Left renal cortex interstitium (tissue), 4 donors: ENCODE data around the gene ATP2B3. TPM values are rescaled to one million over a fixed set of nuclear protein-coding genes. Genes with fewer than 3 reads are reported as not detected.

Experiments
- DNase-seq, 4 donors: peaks; one replicate each; pipeline ENCODE4 v3.0.0-alpha.2; 2013; ENCODE audit warnings: low read depth in 4 of 4, low spot score in 2 of 4, missing footprints in 1 of 4
- polyA plus RNA-seq, 4 donors: library from polyadenylated mRNA; unstranded; fragments of 120-200 nt; gene quantifications; one replicate each; pipeline ENCODE4 v1.2.1, GENCODE V29; 2013; ENCODE audit not compliant: insufficient read length in 4 of 4

ATP2B3 gene
- polyA plus RNA-seq, 4 donors, result 0.17 to 0.35 (median 0.33) TPM

DNA sequence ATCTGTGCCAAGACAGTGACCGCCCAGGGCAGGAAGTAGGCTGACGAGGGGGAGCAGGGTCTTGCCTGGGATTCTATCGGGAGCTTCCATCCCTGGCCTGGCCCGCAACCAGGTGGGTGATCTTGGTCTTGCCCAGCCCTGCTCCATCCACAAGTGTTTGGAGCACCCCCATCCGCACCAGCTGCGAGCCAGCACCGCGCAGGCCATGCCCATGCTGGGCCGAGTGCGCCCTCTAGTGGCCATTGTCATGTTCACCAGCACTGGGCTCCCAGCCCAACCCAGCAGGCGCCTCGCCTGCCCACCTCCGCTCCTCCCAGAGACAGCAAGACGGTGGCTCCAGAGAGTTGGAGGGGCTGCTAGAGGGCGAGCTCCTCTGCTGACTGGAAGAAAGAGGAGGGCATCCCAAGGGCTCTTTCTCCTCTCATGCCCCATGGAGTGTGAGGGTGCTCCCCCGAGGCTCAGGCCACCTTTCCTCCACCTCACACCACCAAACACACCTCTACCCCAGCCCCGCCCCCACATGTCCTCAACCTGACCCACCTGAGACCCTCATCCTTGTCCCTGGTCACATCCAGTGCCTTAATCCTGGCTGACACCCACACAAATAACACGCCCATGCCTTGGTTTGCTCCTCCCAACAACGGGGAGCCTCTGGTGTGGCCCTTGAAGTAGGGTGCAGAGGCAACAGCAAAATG lies 9.8 kb upstream of the ATP2B3 start:
- DNase-seq, result no peak

- no peak for DNase-seq
Measured at GRCh38 chrX:153509592-153509991, 7.8 kb upstream of the ATP2B3 start.

- DNase-seq, result no peak
Measured at GRCh38 chrX:153510383-153510782, 7.1 kb upstream of the ATP2B3 start.

- no peak for DNase-seq
Measured at GRCh38 chrX:153511784-153512500, 5.5 kb upstream of the ATP2B3 start.

DNA sequence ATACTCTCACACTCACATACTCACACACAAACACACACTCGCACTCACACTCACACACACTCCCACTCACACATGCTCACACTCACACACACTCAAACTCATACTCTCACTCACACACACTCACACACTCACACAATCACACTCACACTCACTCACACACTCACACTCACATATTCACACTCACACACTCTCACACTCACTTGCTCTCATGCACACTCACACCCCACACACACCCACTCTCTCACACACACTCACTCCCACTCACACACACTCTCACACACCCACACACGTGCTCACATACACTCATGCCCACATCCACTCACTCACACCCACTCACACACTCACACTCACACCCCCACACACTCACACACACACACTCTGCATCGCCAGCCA lies 4.9 kb upstream of the ATP2B3 start:
- DNase-seq, result no peak

DNA sequence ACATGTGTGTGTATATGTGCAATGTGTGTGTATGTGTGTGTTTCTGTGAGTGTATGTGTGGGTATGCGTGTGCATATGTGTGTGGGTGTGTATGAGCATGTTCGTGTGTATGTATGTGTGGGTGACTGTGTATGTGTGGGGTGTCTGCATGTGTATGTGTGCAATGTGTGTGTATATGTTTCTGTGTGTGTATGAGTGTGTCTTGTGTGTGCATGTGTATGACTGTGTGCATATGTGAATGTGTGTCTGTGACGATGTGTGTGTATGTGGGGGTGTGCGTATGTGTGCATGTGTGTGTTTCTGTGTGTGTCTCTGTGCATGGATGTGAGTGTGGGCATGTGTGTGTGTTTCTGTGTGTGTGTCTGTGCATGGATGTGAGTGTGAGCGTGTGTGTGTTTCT lies 4.2 kb upstream of the ATP2B3 start:
- no peak for DNase-seq

DNA sequence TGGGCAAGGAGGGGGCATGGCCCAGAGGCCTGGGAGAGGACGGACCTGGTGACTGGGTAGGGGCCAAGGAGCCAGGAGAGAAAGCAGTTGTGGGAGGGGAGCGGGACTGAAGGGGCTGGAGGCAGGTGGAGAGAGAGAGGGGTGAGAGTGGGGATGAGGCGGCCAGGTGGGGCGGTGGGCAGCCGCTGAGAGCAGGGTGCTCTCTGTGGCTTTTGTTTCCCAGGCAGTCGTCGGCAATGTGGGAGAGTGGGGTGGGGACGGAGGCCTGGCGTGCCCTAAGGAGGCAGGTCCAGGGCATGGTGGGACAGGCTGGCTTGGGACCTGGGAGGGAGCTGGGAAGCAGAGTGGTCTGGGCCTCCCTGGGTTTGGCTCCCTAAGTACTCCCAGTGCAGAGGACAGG lies 3.2 kb upstream of the ATP2B3 start:
- no peak for DNase-seq

DNA sequence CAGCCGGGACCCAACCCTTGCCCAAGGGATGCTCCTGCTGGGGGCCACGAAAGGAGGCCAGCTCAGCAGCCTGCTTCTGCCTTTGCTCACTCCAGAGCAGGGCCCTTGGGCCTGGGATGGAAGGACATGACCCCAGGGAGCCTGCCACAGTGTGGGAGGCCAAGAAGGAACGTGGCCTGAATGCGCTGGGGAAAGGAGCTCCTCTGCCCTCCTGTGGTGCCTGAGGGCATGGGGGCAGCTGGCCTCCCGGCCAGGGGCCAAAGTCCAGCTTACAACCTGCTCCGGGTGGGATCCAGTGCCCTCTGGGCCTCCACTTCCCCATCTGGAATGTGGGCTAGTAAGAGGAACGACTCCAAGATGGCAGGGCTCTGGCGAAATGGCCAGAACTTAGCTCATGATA lies 2.0 kb upstream of the ATP2B3 start:
- DNase-seq, result no peak

DNA sequence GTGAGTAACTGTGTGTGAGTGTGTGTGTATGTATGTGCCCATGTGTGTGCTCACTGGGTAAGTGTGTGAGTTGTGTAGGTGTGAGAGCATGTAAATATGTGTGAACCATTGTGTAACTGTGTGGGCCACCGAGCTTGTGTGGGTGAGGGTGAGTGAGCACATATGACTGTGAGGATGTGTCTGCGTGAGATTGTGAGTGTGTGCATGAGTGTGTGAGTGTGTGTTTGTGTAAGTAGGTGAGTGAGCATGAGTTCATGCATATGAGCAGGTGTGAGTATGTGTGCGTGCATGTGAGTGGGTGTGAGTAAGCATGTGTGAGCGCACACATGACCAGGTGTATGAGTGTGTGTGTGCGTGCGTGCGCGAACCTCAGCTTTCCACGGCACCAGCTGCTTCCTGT lies 1.4 kb upstream of the ATP2B3 start:
- DNase-seq, result no peak

DNA sequence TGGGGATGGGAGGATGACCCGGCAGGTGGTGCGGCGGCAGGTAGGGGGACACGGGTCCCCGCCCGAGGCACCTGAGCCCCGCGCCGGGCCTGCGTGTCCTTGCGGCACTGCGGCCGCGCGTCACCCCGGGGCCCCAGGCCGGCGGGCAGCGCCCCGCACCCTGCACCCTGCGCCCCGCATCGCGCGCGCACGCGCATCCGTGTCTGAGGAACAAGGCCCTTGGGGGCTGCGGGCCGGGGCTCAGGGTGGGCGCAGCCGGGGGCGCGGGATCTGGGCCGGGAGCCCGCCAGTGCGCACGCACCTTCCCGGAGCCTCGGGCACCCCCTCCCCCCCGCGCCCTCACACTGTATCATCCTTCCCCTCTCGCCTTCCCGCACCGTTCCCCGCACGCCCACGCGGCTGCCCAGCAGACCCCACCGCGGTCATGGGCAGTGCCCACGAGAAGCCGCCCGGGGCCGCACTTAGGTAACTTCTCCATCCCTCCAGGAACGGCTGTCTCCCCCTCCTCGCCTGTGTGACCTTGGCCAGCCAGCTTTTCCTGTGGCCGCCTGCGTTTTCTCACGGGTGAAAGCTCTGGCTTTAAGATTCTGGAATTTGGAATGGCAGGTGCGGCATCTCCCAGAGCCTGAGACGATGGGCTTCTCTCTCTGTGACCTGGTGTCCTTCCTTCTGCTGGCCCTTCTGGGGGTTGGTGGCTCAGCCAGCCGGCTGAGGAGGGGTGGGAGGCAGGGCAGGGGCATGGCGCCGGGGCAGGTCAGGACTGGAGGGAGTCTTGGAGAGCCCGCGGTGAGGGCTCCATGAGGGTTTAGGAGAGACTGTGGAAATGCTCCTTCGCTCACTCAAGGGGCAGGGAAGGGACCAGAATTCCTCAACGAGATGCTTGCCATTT lies 748 bp downstream of the ATP2B3 start:
- DNase-seq, result no peak

DNA sequence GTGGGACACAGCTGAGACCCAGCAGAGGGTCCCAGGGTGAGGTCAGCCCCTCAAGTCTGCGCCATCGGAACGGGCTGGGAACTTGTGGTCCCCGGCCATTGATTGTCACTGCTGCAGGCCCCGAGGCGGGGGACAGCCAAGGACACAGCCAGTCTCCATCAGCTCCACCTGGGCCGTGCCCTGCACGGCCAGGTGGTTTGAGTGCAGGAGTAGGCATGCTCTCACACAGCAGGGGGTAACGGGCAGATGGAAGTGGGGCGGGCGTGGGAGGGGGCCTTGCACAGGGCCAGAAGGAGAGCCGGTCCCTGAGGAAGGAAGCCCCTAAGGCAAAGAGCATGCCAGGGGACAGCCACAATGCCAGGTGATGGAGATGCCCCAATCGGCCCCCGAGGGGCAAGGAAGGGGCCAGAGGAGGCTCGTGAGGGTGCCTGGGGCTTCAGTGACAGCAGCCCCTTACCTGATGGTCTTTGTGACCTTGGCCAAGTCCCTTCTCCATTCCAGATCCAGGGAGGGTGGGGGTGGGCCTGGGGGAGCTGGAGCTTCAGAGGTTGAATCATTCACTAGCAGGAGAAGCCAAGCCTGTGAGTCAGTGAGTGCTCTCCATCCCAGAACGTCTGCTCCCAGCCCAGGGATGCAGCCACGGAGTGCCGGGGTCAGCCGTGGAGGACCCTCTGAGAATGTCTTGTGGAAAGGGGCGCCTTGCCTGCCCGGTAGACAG lies 2.3 kb downstream of the ATP2B3 start:
- DNase-seq, result no peak

- DNase-seq, result no peak
Measured at GRCh38 chrX:153520287-153520917, 3.0 kb downstream of the ATP2B3 start.

DNA sequence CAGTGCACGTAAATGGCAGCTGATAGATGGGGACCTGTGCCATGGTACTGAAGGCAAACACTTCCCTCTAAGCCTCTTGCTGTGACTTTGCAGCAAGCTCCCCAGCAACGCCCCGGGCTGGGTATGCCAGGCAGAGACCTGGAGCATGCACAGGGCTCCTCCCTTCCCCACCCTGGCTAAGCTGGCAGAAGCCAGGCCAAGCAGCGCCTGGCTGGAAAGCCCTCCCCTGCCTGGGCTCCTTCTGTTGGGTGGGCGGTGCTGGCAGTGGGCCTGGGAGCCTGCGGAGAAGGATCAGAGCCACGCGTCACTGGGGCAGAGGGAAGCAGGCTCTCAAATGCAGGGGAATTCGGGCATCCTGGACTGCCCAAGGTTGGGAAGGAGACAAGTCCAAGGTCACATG lies 3.6 kb downstream of the ATP2B3 start:
- no peak for DNase-seq

- DNase-seq, result no peak
Measured at GRCh38 chrX:153522259-153522658, 4.8 kb downstream of the ATP2B3 start.

DNA sequence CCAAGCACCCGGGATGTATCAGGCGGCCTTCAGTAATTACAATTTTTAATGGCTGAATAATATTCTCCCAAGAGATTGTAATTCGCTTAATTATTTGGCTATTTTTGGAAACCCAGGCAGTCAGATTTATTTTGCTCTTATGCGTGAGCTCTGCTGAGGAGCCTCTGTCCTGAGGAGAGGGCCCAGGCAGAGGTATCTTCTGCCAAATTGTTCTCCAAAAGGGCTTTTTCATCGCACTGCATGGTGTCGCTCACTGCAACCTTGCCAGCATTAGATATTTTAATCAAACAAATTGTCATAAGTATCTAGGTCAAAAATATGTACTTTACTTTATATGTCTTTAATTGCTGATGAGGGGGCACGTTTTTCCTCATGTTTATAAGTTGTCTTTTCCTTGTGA lies 5.8 kb downstream of the ATP2B3 start:
- DNase-seq, result no peak

GRCh38 chrX:153524234-153524633 lies 6.8 kb downstream of the ATP2B3 start:
- no peak for DNase-seq

DNA sequence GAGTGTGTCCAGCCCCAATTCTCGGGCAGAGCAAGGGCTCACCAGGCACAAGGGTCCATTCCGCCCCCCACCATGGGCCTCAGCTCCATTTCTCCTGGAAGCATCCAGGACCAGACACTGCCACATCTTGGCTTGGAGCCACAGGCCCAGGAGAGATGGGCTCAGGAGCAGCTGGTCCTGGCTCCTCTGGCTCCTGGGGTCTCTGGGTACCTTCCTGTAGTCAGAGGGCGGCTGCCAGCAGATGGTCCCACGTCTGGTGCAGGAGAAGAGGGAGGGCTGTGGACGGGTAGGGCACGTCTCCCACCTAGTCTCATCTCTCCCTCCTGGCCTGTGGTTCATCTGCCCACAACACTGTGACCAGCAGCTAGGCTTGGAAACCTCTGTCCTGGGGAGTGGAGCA lies 8.0 kb downstream of the ATP2B3 start:
- DNase-seq, result no peak

- no peak for DNase-seq
Measured at GRCh38 chrX:153526042-153526441, 8.6 kb downstream of the ATP2B3 start.

DNA sequence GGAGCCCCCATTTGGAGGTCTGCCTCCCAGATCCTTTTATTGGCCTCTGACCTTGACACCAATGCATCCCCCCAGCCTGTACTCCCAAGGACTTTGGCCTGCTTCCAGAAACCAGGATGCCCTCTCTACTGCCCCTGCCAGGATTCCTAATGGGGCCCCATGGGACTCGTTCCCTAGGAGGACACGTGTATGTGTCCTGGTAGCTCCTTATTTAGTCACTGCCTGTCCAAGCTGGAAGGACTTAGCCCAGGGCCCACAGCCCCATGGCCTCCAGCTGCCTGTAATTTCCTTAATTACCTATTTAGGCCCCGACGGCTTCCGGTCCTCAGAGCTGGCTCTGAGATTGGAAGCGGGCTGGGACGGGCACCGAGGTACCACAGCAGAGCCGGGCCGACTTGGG lies 9.4 kb downstream of the ATP2B3 start:
- DNase-seq, result no peak

DNA sequence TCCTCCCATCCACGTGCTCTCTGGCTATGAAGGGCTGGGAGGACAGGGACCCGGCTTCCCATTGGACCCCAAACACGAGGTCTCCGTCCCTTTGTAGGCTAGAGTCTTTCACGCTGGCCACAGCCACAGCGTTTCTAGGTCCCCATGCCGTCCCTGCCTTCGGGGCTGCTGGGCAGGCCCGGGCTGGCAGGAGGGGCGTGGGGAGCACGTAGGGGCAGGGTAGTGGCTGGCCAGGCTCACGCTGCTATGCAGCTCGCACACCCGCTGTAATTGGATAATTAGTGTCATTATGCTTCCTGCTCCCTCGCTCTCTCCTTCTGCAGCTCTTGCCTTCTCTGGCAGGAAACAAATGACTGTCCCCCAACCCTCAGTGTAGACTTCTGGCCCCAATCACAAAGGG lies 9.8 kb downstream of the ATP2B3 start:
- no peak for DNase-seq
